ENCODE measurements around the gene SLC29A1. TPM values are rescaled to one million over a fixed set of nuclear protein-coding genes. Genes with fewer than 3 reads are reported as not detected.
"Not testable (repeated sequence)": the region's sequence is repeated elsewhere in the genome, so short reads cannot be mapped to it uniquely, and the experiment has no call there.

Gene SLC29A1
- total RNA-seq, 1 donor from 2014 or later = 59.8 TPM

DNA sequence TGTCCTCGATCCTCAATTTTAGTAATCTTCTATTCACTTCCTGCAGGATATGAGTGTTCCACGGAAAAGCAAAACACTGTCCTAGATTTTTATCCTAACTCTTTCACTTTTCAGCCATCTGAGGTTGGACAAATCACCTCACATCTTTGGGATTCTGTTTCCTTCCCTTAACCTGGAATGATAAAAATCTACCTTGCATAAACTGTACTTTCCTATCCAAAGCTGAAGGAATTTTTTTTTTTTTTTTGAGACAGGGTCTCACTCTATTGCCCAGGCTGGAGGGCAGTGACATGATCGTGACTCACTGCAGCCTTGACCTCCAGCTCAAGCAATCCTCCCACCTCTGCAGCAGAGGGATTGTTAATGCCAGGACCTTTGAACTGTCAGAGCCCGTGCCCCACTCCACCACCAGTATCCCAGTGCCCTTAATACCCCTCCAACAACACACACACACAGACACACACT lies 44.3 kb upstream of the SLC29A1 start:
- intact Hi-C loops (cut with DNase I) = no loop called here
- ATAC-seq (no peak), DNase-seq (no peak)
- Histone ChIP-seq H3K9me3 (no peaks in the 10 kb centered on the region), H3K36me3 (no peaks in the 10 kb centered on the region), H3K4me3 (no peak overlapping the region), H3K27me3 (no peaks in the 10 kb centered on the region), H3K27ac (no peak overlapping the region), H3K4me1 (peaks cover 3% of the 10 kb centered on the region)
- TF ChIP-seq, protein P1, sequence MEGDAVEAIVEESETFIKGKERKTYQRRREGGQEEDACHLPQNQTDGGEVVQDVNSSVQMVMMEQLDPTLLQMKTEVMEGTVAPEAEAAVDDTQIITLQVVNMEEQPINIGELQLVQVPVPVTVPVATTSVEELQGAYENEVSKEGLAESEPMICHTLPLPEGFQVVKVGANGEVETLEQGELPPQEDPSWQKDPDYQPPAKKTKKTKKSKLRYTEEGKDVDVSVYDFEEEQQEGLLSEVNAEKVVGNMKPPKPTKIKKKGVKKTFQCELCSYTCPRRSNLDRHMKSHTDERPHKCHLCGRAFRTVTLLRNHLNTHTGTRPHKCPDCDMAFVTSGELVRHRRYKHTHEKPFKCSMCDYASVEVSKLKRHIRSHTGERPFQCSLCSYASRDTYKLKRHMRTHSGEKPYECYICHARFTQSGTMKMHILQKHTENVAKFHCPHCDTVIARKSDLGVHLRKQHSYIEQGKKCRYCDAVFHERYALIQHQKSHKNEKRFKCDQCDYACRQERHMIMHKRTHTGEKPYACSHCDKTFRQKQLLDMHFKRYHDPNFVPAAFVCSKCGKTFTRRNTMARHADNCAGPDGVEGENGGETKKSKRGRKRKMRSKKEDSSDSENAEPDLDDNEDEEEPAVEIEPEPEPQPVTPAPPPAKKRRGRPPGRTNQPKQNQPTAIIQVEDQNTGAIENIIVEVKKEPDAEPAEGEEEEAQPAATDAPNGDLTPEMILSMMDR (IDR thresholded peaks at IDR 0.05) = no peak

DNA sequence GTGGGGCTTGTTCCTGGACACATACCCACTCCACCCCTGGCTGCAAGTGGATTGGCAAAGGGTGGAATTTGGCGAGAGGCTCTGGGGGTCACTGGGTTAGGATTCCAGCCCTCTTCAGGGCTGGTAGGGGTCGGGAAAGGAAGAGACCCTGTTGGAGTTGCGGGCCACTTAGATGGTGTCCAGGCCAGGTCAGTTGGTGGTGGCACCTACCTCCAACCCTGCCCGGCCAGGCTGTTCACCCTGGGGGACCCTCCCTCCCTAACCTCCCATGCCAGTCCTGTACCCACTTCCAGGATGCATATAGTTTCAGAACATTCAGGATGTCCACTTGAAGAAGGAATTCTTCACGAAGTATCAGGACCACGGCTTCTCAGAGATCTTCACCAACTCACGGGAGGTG lies 43.7 kb upstream of the SLC29A1 start:
- intact Hi-C loops (cut with DNase I) = loop anchor here (5.0 kb wide), 1 partner anchor 58 kb away; no protein-coding TSS in a partner anchor
- Histone ChIP-seq H3K27me3 (no peaks in the 10 kb centered on the region), H3K9me3 (no peaks in the 10 kb centered on the region), H3K4me1 (peaks cover 3% of the 10 kb centered on the region), H3K36me3 (no peaks in the 10 kb centered on the region), H3K4me3 (no peak overlapping the region), H3K27ac (no peak overlapping the region)
- DNase-seq (no peak), ATAC-seq (no peak)
- TF ChIP-seq, protein P1 (IDR thresholded peaks at IDR 0.05) = no peak

DNA sequence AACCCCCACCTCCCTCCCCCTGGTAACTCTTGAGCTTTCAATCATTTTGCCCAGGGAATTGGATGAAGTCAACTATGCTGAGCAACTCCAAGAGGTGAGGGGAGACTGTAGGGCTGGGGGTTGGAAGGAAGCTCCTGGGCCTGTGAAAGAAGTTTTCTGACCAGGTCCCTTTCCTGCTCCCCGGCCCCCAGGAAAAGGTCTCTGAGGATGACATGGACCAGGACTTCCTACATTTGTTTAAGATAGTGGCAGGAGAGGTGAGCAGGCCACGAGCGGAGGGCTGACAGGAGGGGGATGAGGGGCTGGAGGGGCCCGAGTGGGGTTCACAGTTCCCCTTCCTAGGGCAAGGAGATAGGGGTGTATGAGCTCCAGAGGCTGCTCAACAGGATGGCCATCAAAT lies 43.0 kb upstream of the SLC29A1 start:
- Histone ChIP-seq H3K27ac (no peak overlapping the region), H3K4me3 (no peak overlapping the region), H3K9me3 (no peaks in the 10 kb centered on the region), H3K36me3 (no peaks in the 10 kb centered on the region), H3K4me1 (peaks cover 3% of the 10 kb centered on the region), H3K27me3 (no peaks in the 10 kb centered on the region)
- DNase-seq = no peak
- intact Hi-C loops (cut with DNase I) = loop anchor here (5.0 kb wide), 1 partner anchor 57 kb away; no protein-coding TSS in a partner anchor
- TF ChIP-seq, protein P1 (IDR thresholded peaks at IDR 0.05) = no peak
- no peak for ATAC-seq

DNA sequence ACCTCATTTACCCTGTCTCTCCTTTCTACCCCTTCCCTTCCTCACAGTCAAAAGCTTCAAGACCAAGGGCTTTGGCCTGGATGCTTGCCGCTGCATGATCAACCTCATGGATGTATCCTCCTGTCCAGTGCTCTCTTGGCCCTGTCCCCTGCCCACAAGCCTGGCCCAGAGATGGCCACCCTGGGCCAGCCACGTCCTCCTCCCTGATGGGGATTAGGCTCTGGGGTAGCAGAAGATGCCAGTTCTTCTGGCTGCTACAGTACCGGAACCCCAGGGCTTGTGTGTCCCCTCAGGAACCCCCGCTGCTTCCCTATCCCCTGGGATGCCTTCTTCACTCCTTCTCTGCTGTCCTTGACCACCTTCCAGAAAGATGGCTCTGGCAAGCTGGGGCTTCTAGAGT lies 42.5 kb upstream of the SLC29A1 start:
- ATAC-seq = no peak

DNA sequence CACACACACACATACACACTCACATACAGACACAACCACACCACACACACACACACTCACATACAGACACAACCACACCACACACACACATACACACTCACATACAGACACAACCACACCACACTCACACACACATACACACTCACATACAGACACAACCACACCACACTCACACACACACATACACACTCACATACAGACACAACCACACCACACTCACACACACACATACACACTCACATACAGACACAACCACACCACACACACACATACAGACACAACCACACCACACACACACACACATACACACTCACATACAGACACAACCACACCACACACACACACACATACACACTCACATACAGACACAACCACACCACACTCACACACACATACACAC lies 41.6 kb upstream of the SLC29A1 start:
- H3K4me3 ChIP-seq, H3K27ac ChIP-seq, ATAC-seq, H3K9me3 ChIP-seq, H3K36me3 ChIP-seq, H3K27me3 ChIP-seq, DNase-seq, H3K4me1 ChIP-seq: not testable (repeated sequence)
- intact Hi-C loops (cut with DNase I) = loop anchor here (5.0 kb wide), 1 partner anchor 56 kb away; no protein-coding TSS in a partner anchor

More for the DNA sequence above, 42.5 kb upstream of the SLC29A1 start:
- H3K4me1 ChIP-seq = peaks cover 4% of the 10 kb centered on the region
- H3K27me3 ChIP-seq = no peaks in the 10 kb centered on the region
- no peak overlapping the region for H3K27ac ChIP-seq
- no peaks in the 10 kb centered on the region for H3K9me3 ChIP-seq
- TF ChIP-seq, protein P1 (IDR thresholded peaks at IDR 0.05) = no peak
- intact Hi-C loops (cut with DNase I) = loop anchor here (5.0 kb wide), 1 partner anchor 56 kb away; no protein-coding TSS in a partner anchor
- H3K4me3 ChIP-seq = no peak overlapping the region
- DNase-seq = no peak
- no peaks in the 10 kb centered on the region for H3K36me3 ChIP-seq

DNA sequence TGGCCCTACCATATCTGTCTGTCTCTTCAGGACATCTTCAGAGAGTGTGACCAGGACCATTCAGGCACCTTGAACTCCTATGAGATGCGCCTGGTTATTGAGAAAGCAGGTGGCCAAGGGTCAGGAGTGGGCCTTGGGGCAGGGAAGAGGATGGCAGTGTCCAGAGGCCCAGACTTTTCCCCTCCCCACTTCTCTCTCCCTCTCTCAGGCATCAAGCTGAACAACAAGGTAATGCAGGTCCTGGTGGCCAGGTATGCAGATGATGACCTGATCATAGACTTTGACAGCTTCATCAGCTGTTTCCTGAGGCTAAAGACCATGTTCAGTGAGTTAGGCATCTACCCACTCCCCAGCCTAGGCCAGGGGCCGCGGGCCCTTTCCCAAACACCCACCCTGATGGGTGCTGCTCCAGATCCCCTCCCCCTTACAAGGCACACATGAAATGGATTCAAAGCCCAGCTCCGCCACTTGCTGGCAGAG lies 40.4 kb upstream of the SLC29A1 start:
- H3K36me3 ChIP-seq = no peaks in the 10 kb centered on the region
- H3K9me3 ChIP-seq = no peaks in the 10 kb centered on the region
- no peak overlapping the region for H3K4me3 ChIP-seq
- H3K27ac ChIP-seq = no peak overlapping the region
- ATAC-seq (no peak), DNase-seq (no peak)
- intact Hi-C loops (cut with DNase I) = loop anchor here (5.0 kb wide), 1 partner anchor 54 kb away; no protein-coding TSS in a partner anchor
- H3K4me1 ChIP-seq = peaks cover 3% of the 10 kb centered on the region
- H3K27me3 ChIP-seq = no peaks in the 10 kb centered on the region
- TF ChIP-seq, protein P1 (IDR thresholded peaks at IDR 0.05) = no peak
